Measurements from ENCODE around the gene ZNF205. TPM values are rescaled to one million over a fixed set of nuclear protein-coding genes. Genes with fewer than 3 reads are reported as not detected.

Gene ZNF205
- total RNA-seq, 1 donor from 2014 or later = 21.3 TPM

Other genes starting within 250 kb of the ZNF205 start
- 38.9 and 49.6 TPM in 2 replicates for gene FLYWCH2, start 229.4 kb upstream of the ZNF205 start, total RNA-seq
- 32.5 and 33.4 TPM in 2 replicates for gene FLYWCH1, start 200.7 kb upstream of the ZNF205 start, total RNA-seq
- not detected in 2 replicates for gene KREMEN2, start 148.3 kb upstream of the ZNF205 start, total RNA-seq
- 15.9 and 16.2 TPM in 2 replicates for gene PAQR4, start 143.2 kb upstream of the ZNF205 start, total RNA-seq
- 4.6 and 8.2 TPM in 2 replicates for gene PKMYT1, start 132.1 kb upstream of the ZNF205 start, total RNA-seq
- gene CLDN9, start 99.7 kb upstream of the ZNF205 start, total RNA-seq = not detected in 2 replicates
- not detected in 2 replicates for gene CLDN6, start 94.4 kb upstream of the ZNF205 start, total RNA-seq
- 158 and 171 TPM in 2 replicates for gene TNFRSF12A, start 92.2 kb upstream of the ZNF205 start, total RNA-seq
- gene HCFC1R1, start 88.6 kb upstream of the ZNF205 start, total RNA-seq = 10.0 and 11.5 TPM in 2 replicates
- 24.0 and 32.3 TPM in 2 replicates for gene THOC6, start 88.6 kb upstream of the ZNF205 start, total RNA-seq
- gene BICDL2, start 75.6 kb upstream of the ZNF205 start, total RNA-seq = not detected in 2 replicates
- 0.04 and 0.13 TPM in 2 replicates for gene MMP25, start 66.0 kb upstream of the ZNF205 start, total RNA-seq
- 33.7 and 60.3 TPM in 2 replicates for gene IL32, start 46.9 kb upstream of the ZNF205 start, total RNA-seq
- gene ZSCAN10, start 13.3 kb upstream of the ZNF205 start, total RNA-seq = not detected in 2 replicates
- gene ZNF213, start 22.4 kb downstream of the ZNF205 start, total RNA-seq = 4.8 and 5.0 TPM in 2 replicates
- gene OR1F1, start 75.6 kb downstream of the ZNF205 start, total RNA-seq = 0.13 TPM in 1 of 2 replicates, not detected in the other
- 10.6 and 12.9 TPM in 2 replicates for gene ZNF200, start 122.6 kb downstream of the ZNF205 start, total RNA-seq
- gene MEFV, start 144.0 kb downstream of the ZNF205 start, total RNA-seq = not detected in 2 replicates
- gene ZNF263, start 170.9 kb downstream of the ZNF205 start, total RNA-seq = 39.6 and 52.1 TPM in 2 replicates
- gene TIGD7, start 192.8 kb downstream of the ZNF205 start, total RNA-seq = 3.4 and 4.7 TPM in 2 replicates
- gene ZNF75A, start 192.9 kb downstream of the ZNF205 start, total RNA-seq = 17.6 and 20.3 TPM in 2 replicates
- 0.07 TPM in 1 of 2 replicates, not detected in the other for gene OR2C1, start 243.3 kb downstream of the ZNF205 start, total RNA-seq

Measured in pulmonary artery endothelial cell (primary cell).